AG04449 (cell line): Measurements from ENCODE around the gene DIABLO.
"Not testable (repeated sequence)": the region's sequence is repeated elsewhere in the genome, so short reads cannot be mapped to it uniquely, and the experiment has no call there.

Source experiments
- CTCF ChIA-PET: fragments of 350-600 bp; formaldehyde crosslinking; extraction: SDS; loops from one replicate; lab custom pipeline; 2021; ENCODE audit warnings: antibody characterized with exemption; lab: Yijun Ruan, JAX
- POLR2A ChIA-PET: fragments of 400-600, 350-600 bp; formaldehyde crosslinking; extraction: SDS; loops from one replicate; lab custom pipeline; 2020; ENCODE audit warnings: antibody characterized with exemption, inconsistent platforms; lab: Yijun Ruan, JAX
- DNase-seq: peaks from one replicate; pipeline ENCODE4 v3.0.0-alpha.2; 2010; ENCODE audit warnings: low read depth, low spot score
- H3K4me3 ChIP-seq: 2 replicates; pipeline ENCODE4 v1.5.1; 2011; ENCODE audit warnings: low read depth, mild to moderate bottlenecking, control low read depth, low read length
- CTCF ChIP-seq: IDR thresholded peaks from one replicate; pipeline ENCODE4 v1.5.1; 2011; ENCODE audit warnings: mild to moderate bottlenecking, moderate library complexity, low read length, control low read depth, inconsistent platforms; ENCODE audit not compliant: insufficient read depth; ENCODE audit errors: missing control alignments

The DIABLO gene

GRCh38 chr12:122184517-122184916, 41.3 kb downstream of the DIABLO start:
- DNase-seq: no peak
- CTCF ChIA-PET: interaction anchor here (0.9 kb wide), 1 partner anchor 18 kb away, joined by 3 read pairs; no protein-coding TSS in a partner anchor
- no peak for TF ChIP-seq CTCF
- POLR2A ChIA-PET: no interaction called here
- H3K4me3 ChIP-seq: no peak overlapping the region

- ChIA-PET CTCF (interaction anchor here (0.9 to 1.7 kb wide), 2 partner anchors 9 to 17 kb away, joined by 3 to 5 read pairs; no protein-coding TSS in a partner anchor), POLR2A (no interaction called here)
- no peak for TF ChIP-seq CTCF
- peak overlapping the region; percentile 54 for H3K4me3 ChIP-seq
- no peak for DNase-seq
These were observed 42.3 kb downstream of the DIABLO start for GRCh38 chr12:122183588-122183940.

GRCh38 chr12:122182887-122183587, 42.8 kb downstream of the DIABLO start, which contains the start of gene LRRC43:
Gene LRRC43, plus strand, starts transcription at chr12:122183123. Its CDS starts 22 bp downstream, at chr12:122183145.
- no peak for DNase-seq

GRCh38 chr12:122176473-122176872, 49.4 kb downstream of the DIABLO start:
- DNase-seq, POLR2A ChIA-PET, H3K4me3 ChIP-seq: not testable (repeated sequence)
- CTCF ChIA-PET: interaction anchor here (1.2 kb wide), 1 partner anchor 18 kb away, joined by 3 read pairs; no protein-coding TSS in a partner anchor

More at GRCh38 chr12:122182887-122183587, 42.8 kb downstream of the DIABLO start, which contains the start of gene LRRC43:
- CTCF ChIA-PET: interaction anchor here (1.1 to 1.7 kb wide), 3 partner anchors 9 to 129 kb away, joined by 3 to 5 read pairs (median 3); no protein-coding TSS in a partner anchor
- H3K4me3 ChIP-seq: peak within 1 kb of the TSS; percentile 54
- POLR2A ChIA-PET: interaction anchor here (0.6 kb wide), 1 partner anchor 824 kb away, joined by 3 read pairs; no protein-coding TSS in a partner anchor
- no peak for TF ChIP-seq CTCF

GRCh38 chr12:122174155-122174845, 51.6 kb downstream of the DIABLO start, which contains the start of gene IL31:
Gene IL31, minus strand, starts transcription at chr12:122174221. Its CDS starts 49 bp downstream, at chr12:122174172.
- ChIA-PET POLR2A (no interaction called here), CTCF (no interaction called here)
- no peak for TF ChIP-seq CTCF
- no peak for DNase-seq
- H3K4me3 ChIP-seq: no peak within 1 kb of the TSS

GRCh38 chr12:122172262-122172939, 53.5 kb downstream of the DIABLO start:
- no peak overlapping the region for H3K4me3 ChIP-seq
- DNase-seq: no peak
- ChIA-PET CTCF (interaction anchor here (0.6 to 1.0 kb wide), 2 partner anchors 13 to 474 kb away, joined by 3 read pairs; no protein-coding TSS in a partner anchor), POLR2A (no interaction called here)
- TF ChIP-seq CTCF: no peak
